HG02798 (cell line): ENCODE data around the gene FBXO38.

Experiments
- ATAC-seq: cut with Tn5 transposase; IDR thresholded peaks from one replicate; pipeline ENCODE4 v1.9.1; 2021; ENCODE audit warnings: mild to moderate bottlenecking; ENCODE audit not compliant: unreplicated experiment, poor library complexity

The FBXO38 gene

GRCh38 chr5:148383564-148384379 is at the start of gene FBXO38:
TSS of gene FBXO38 (plus strand) at chr5:148383958. CDS start at chr5:148394777, 10,819 bp downstream.
- peak; percentile 99 for ATAC-seq

GRCh38 chr5:148335259-148335658 is 48.5 kb upstream of the FBXO38 start, which contains the start of gene SPINK9:
TSS of gene SPINK9 (plus strand) at chr5:148335559. CDS start at chr5:148335614, 55 bp downstream.
- no peak for ATAC-seq

- ATAC-seq, result peak; percentile 60
Observed at GRCh38 chr5:148336704-148337435, 46.9 kb upstream of the FBXO38 start.

- no peak for ATAC-seq
Observed at GRCh38 chr5:148342371-148343045, 41.2 kb upstream of the FBXO38 start.

- ATAC-seq, result no peak
Observed at GRCh38 chr5:148343046-148343407, 40.7 kb upstream of the FBXO38 start.

GRCh38 chr5:148343603-148344487 is 39.9 kb upstream of the FBXO38 start:
- ATAC-seq, result no peak

GRCh38 chr5:148347706-148348105 is 36.1 kb upstream of the FBXO38 start:
- no peak for ATAC-seq

- no peak for ATAC-seq
Observed at GRCh38 chr5:148352696-148353095, 31.1 kb upstream of the FBXO38 start.

- no peak for ATAC-seq
Observed at GRCh38 chr5:148353634-148354033, 30.1 kb upstream of the FBXO38 start.

GRCh38 chr5:148364343-148364742 is 19.4 kb upstream of the FBXO38 start:
- no peak for ATAC-seq

GRCh38 chr5:148368299-148368698 is 15.5 kb upstream of the FBXO38 start:
- ATAC-seq, result no peak

- no peak for ATAC-seq
Observed at GRCh38 chr5:148372166-148372725, 11.5 kb upstream of the FBXO38 start.

- no peak for ATAC-seq
Observed at GRCh38 chr5:148372893-148373292, 10.9 kb upstream of the FBXO38 start.

- ATAC-seq, result peak; percentile 88
Observed at GRCh38 chr5:148374690-148375360, 8.9 kb upstream of the FBXO38 start.

- no peak for ATAC-seq
Observed at GRCh38 chr5:148376198-148376597, 7.6 kb upstream of the FBXO38 start.

- ATAC-seq, result no peak
Observed at GRCh38 chr5:148378670-148379069, 5.1 kb upstream of the FBXO38 start.

GRCh38 chr5:148379340-148379739 is 4.4 kb upstream of the FBXO38 start:
- no peak for ATAC-seq

- ATAC-seq, result no peak
Observed at GRCh38 chr5:148381906-148382305, 1.9 kb upstream of the FBXO38 start.

GRCh38 chr5:148382961-148383360 is 797 bp upstream of the FBXO38 start:
- ATAC-seq, result no peak
